Measurements from ENCODE around the gene LRRC1. TPM values are rescaled to one million over a fixed set of nuclear protein-coding genes. Genes with fewer than 3 reads are reported as not detected.

LRRC1 gene
- total and polyA plus RNA-seq, 2 of the 8 experiments (the other 6 are each of a cell fraction or from before 2014, with no cell fraction given), result 6.7 to 15.9 TPM

DNA sequence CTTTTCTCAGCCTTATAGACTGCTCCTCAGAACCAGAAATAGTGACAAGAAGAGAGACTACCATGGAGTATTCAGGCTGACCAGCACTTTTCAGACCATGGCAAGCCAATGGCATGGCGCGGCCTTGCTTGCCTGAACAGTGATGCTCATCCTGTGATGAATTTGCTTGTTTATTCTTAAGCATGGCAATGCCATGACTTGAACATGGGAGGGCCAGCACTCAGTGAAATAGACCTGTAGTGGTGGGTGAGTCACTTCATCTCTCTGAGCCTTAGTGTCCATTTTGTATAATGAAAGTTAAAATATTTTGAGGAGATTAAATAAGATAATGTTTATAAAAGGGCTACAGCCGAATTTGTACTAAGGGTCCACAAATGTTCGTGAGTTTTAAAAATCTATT is 79.1 kb downstream of the LRRC1 start (continued):
- no peak for TF ChIP-seq CHD7 (IDR thresholded peaks at IDR 0.05; ENCODE audit: insufficient replicate concordance, low read length)
- no peak for TF ChIP-seq HDAC2 (IDR thresholded peaks at IDR 0.05; ENCODE audit: borderline replicate concordance in 1 of 2, low read depth in 2 of 2, low read length in 2 of 2)
- TF ChIP-seq KDM5A (IDR thresholded peaks at IDR 0.05; ENCODE audit: low read length), result no peak
- no peak for TF ChIP-seq EZH2 (IDR thresholded peaks at IDR 0.05; ENCODE audit: low read depth, low read length, severe bottlenecking)
- TF ChIP-seq, protein P1, sequence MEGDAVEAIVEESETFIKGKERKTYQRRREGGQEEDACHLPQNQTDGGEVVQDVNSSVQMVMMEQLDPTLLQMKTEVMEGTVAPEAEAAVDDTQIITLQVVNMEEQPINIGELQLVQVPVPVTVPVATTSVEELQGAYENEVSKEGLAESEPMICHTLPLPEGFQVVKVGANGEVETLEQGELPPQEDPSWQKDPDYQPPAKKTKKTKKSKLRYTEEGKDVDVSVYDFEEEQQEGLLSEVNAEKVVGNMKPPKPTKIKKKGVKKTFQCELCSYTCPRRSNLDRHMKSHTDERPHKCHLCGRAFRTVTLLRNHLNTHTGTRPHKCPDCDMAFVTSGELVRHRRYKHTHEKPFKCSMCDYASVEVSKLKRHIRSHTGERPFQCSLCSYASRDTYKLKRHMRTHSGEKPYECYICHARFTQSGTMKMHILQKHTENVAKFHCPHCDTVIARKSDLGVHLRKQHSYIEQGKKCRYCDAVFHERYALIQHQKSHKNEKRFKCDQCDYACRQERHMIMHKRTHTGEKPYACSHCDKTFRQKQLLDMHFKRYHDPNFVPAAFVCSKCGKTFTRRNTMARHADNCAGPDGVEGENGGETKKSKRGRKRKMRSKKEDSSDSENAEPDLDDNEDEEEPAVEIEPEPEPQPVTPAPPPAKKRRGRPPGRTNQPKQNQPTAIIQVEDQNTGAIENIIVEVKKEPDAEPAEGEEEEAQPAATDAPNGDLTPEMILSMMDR (IDR thresholded peaks at IDR 0.05; ENCODE audit: control extremely low read depth in 1 of 3, insufficient read depth in 1 of 3, low read depth in 1 of 3, low read length in 3 of 3), result no peak
- TF ChIP-seq TEAD4 (IDR thresholded peaks at IDR 0.05; ENCODE audit: low read depth, low read length), result no peak
- no peak for TF ChIP-seq ASH2L (IDR thresholded peaks at IDR 0.05; ENCODE audit: low read length)
- no peak for TF ChIP-seq RAD21 (IDR thresholded peaks at IDR 0.05 in 1 of 2, conservative IDR thresholded peaks at IDR 0.05 in 1 of 2; ENCODE audit: low read depth in 2 of 2, low read length in 2 of 2)
